ENCODE data around the gene ASAP2. TPM values are rescaled to one million over a fixed set of nuclear protein-coding genes. Genes with fewer than 3 reads are reported as not detected.

The ASAP2 gene
- total and polyA plus RNA-seq, 9 of the 15 experiments (the other 6 are each of a cell fraction or from before 2014, with no cell fraction given), result 0.06 to 4.3 (median 3.1) TPM

GRCh38 chr2:9311488-9311887, 104.9 kb downstream of the ASAP2 start:
- intact Hi-C loops (cut with micrococcal nuclease) (no loop called here), in situ Hi-C loops (cut with MboI) (no loop called here)
- FAIRE-seq (no peak), ATAC-seq (no peak; the same call in 2 of the 3 replicates), DNase-seq (ENCODE audit: extremely low read depth in 1 of 4, low spot score in 3 of 4) (no peak)
- Histone ChIP-seq H4K20me1 (replicated peaks; ENCODE audit: control insufficient read depth, insufficient read depth, low read length) (no peaks in the 10 kb centered on the region; the same call in 1 of the 2 replicates), H3K4me1 (replicated peaks in 1 of 2; ENCODE audit: control insufficient read depth in 2 of 2, insufficient read depth in 2 of 2, low read length in 2 of 2) (peaks cover 3 to 4% of the 10 kb centered on the region in 2 experiments; a peak in 3 of 5 replicates), H3K27ac (ENCODE audit: extremely low read depth, low read depth, low read length) (no peak overlapping the region), H3K9ac (ENCODE audit: insufficient read depth in 1 of 2, low read depth in 2 of 2, low read length in 2 of 2) (no peak overlapping the region; a peak in 1 of 4 replicates), H2AFZ (ENCODE audit: low read depth, low read length) (no peak overlapping the region), H3K4me2 (ENCODE audit: insufficient read depth, low read length) (no peak overlapping the region), H3K36me3 (ENCODE audit: control insufficient read depth, insufficient read depth, low read length) (no peaks in the 10 kb centered on the region), H3K9me3 (replicated peaks; ENCODE audit: control insufficient read depth, insufficient read depth, low read depth, low read length) (no peaks in the 10 kb centered on the region), H3K79me2 (ENCODE audit: control insufficient read depth, insufficient read depth, low read length) (no peaks in the 10 kb centered on the region), H3K4me3 (no peak overlapping the region), H3K9me1 (ENCODE audit: control insufficient read depth, insufficient read depth, low read length) (no peaks in the 10 kb centered on the region), H3K27me3 (ENCODE audit: control insufficient read depth in 2 of 2, insufficient read depth in 2 of 2, low read length in 2 of 2) (peaks cover 8 to 49% of the 10 kb centered on the region in 2 experiments; a peak in 4 of 5 replicates)
- no TSS peak for BruUV-seq (replicated peaks)
- ChIA-PET POLR2A (interaction anchor here (0.7 kb wide), 1 partner anchor 20 kb away, joined by 3 read pairs; no protein-coding TSS in a partner anchor), CTCF (ENCODE audit: low intra/inter-chr PET ratio) (no interaction called here)
- 25% methylated on average over 12 of the region's 12 CpGs for WGBS (ENCODE audit: insufficient coverage, low coverage, missing lambda C conversion rate)
- TF ChIP-seq NFIX (CRISPR knock-in tag; IDR thresholded peaks at IDR 0.05; ENCODE audit: low read depth) (no peak), RB1 (IDR thresholded peaks at IDR 0.05; ENCODE audit: low read depth) (no peak), ELK3 (CRISPR knock-in tag; IDR thresholded peaks at IDR 0.05) (no peak), HDGF (IDR thresholded peaks at IDR 0.05) (no peak), ZNF583 (CRISPR knock-in tag; IDR thresholded peaks at IDR 0.05) (no peak), JUN (IDR thresholded peaks at IDR 0.05; ENCODE audit: borderline replicate concordance, low read depth, low read length) (no peak), JUN (CRISPR knock-in tag; IDR thresholded peaks at IDR 0.05; ENCODE audit: borderline replicate concordance) (no peak), SIN3B (IDR thresholded peaks at IDR 0.05; ENCODE audit: low read depth) (no peak), GTF2E2 (tag; IDR thresholded peaks at IDR 0.05) (no peak), SREBF1 (IDR thresholded peaks at IDR 0.05; ENCODE audit: borderline replicate concordance, low read depth, low read length) (no peak), ZNF511 (CRISPR knock-in tag; IDR thresholded peaks at IDR 0.05) (no peak), KLF6 (CRISPR knock-in tag; IDR thresholded peaks at IDR 0.05; ENCODE audit: borderline replicate concordance) (no peak)
- TF ChIP-seq, protein P1, sequence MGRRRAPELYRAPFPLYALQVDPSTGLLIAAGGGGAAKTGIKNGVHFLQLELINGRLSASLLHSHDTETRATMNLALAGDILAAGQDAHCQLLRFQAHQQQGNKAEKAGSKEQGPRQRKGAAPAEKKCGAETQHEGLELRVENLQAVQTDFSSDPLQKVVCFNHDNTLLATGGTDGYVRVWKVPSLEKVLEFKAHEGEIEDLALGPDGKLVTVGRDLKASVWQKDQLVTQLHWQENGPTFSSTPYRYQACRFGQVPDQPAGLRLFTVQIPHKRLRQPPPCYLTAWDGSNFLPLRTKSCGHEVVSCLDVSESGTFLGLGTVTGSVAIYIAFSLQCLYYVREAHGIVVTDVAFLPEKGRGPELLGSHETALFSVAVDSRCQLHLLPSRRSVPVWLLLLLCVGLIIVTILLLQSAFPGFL (CRISPR knock-in tag; IDR thresholded peaks at IDR 0.05), result no peak
